GM12878 (cell line): ENCODE data around the gene CDH5. TPM values are rescaled to one million over a fixed set of nuclear protein-coding genes. Genes with fewer than 3 reads are reported as not detected.

Experiments
- ATAC-seq: fragments of 200-7000 bp; cut with Tn5 transposase; 3 replicates; pipeline ENCODE4 v1.9.1; 2020; ENCODE audit warnings: mild to moderate bottlenecking, moderate library complexity
- BruUV-seq: library from RNA; stranded (reverse); fragments of 400-500 nt; replicated peaks from 2 replicates; lab custom pipeline; 2021; lab: Mats Ljungman, UMichigan
- CTCF ChIA-PET: fragments of 300-600 bp; sonication (Branson Sonifier 250); formaldehyde crosslinking; extraction: SDS; loops from one replicate; lab custom pipeline; 2021; ENCODE audit warnings: inconsistent platforms; lab: Yijun Ruan, JAX
- POLR2A ChIA-PET: fragments of 350-600 bp; formaldehyde crosslinking; extraction: SDS; loops from one replicate; lab custom pipeline; 2021; ENCODE audit warnings: inconsistent platforms; lab: Charles Lee
- RAD21 ChIA-PET: fragments of 300-600 bp; sonication (Branson Sonifier 250); formaldehyde crosslinking; loops from one replicate; lab custom pipeline; 2023; ENCODE audit warnings: antibody characterized with exemption; ENCODE audit not compliant: unreplicated experiment; lab: Charles Lee
- SMC1A ChIA-PET: fragments of 300-600 bp; sonication (Branson Sonifier 250); formaldehyde crosslinking; loops from one replicate; lab custom pipeline; 2023; ENCODE audit not compliant: unreplicated experiment, uncharacterized antibody; lab: Charles Lee
- DNase-seq: peaks from one replicate; pipeline ENCODE4 v3.0.0-alpha.2; 2011; ENCODE audit warnings: low read depth, low spot score
- FAIRE-seq: peaks from 3 replicates; lab custom pipeline; 2011; peaks lifted over from hg19 to GRCh38; lab: Jason Lieb, UNC
- H2AFZ ChIP-seq: 2 replicates; pipeline ENCODE4 v1.6.0; 2011; ENCODE audit warnings: low read depth, low read length, control low read depth; ENCODE audit not compliant: control insufficient read depth
- H3K27ac ChIP-seq: 2 replicates; pipeline ENCODE4 v1.5.1; 2011; ENCODE audit warnings: control low read depth; ENCODE audit not compliant: control insufficient read depth, insufficient read depth
- H3K27me3 ChIP-seq, 2 experiments: replicated peaks in 1 of 2; 2 replicates each; pipeline versions ENCODE4 v1.6.0 to v1.6.1; 2011; ENCODE audit warnings: low read length in 1 of 2; ENCODE audit not compliant: control insufficient read depth in 2 of 2, insufficient read depth in 2 of 2
- H3K36me3 ChIP-seq, 2 experiments: 2 replicates each; pipeline ENCODE4 v1.5.1; 2011; ENCODE audit warnings: low read length in 1 of 2; ENCODE audit not compliant: control insufficient read depth in 2 of 2, insufficient read depth in 2 of 2
- H3K4me1 ChIP-seq: 2 replicates; pipeline ENCODE4 v1.6.1; 2011; ENCODE audit warnings: mild to moderate bottlenecking, low read length, moderate library complexity, mixed read lengths; ENCODE audit not compliant: control insufficient read depth, insufficient read depth
- H3K4me2 ChIP-seq: 2 replicates; pipeline ENCODE4 v1.6.0; 2011; ENCODE audit warnings: control low read depth; ENCODE audit not compliant: control insufficient read depth, insufficient read depth
- H3K4me3 ChIP-seq: fragments of 200-600 bp; sonication (generic); 2 replicates; pipeline ENCODE4 v1.5.1; 2016
- H3K79me2 ChIP-seq: 2 replicates; pipeline ENCODE4 v1.6.0; 2011; ENCODE audit warnings: low read length; ENCODE audit not compliant: control insufficient read depth, insufficient read depth
- H3K9ac ChIP-seq: 2 replicates; pipeline ENCODE4 v1.8.0; 2011; ENCODE audit warnings: low read length, control low read depth, mixed read lengths; ENCODE audit not compliant: control insufficient read depth, insufficient read depth
- H3K9me3 ChIP-seq: replicated peaks from 3 replicates; pipeline ENCODE4 v1.5.1; 2011; ENCODE audit warnings: mild to moderate bottlenecking, low read length; ENCODE audit not compliant: control insufficient read depth, insufficient read depth
- H4K20me1 ChIP-seq: 2 replicates; pipeline ENCODE4 v1.6.0; 2011; ENCODE audit not compliant: control insufficient read depth, insufficient read depth
- ATF7 ChIP-seq: fragments of 450-650 bp; IDR thresholded peaks from 2 replicates; pipeline ENCODE4 v1.6.1; 2016; ENCODE audit warnings: low read depth, mild to moderate bottlenecking
- BHLHE40 ChIP-seq, 2 experiments: fragments of 450-650 bp in 1 of 2; IDR thresholded peaks; 2 replicates each; pipeline ENCODE4 v1.6.1; 2011 to 2017; ENCODE audit warnings: low read depth in 2 of 2, borderline replicate concordance in 1 of 2, improper control_type of control experiment in 1 of 2, low read length in 1 of 2, mild to moderate bottlenecking in 1 of 2
- ESRRA ChIP-seq: IDR thresholded peaks from 2 replicates; pipeline ENCODE4 v1.6.1; 2012; ENCODE audit warnings: mild to moderate bottlenecking, low read length, improper control_type of control experiment
- HDGF ChIP-seq: fragments of 450-650 bp; IDR thresholded peaks from 2 replicates; pipeline ENCODE4 v1.6.1; 2016; ENCODE audit warnings: antibody characterized with exemption
- JUND ChIP-seq: IDR thresholded peaks from 2 replicates; pipeline ENCODE4 v1.6.1; 2012; ENCODE audit warnings: low read depth, mild to moderate bottlenecking, low read length, improper control_type of control experiment, moderate library complexity
- KDM1A ChIP-seq: fragments of 200-600 bp; sonication (generic); IDR thresholded peaks from 2 replicates; pipeline ENCODE4 v1.6.1; 2016; ENCODE audit warnings: borderline replicate concordance
- KLF5 ChIP-seq: fragments of 450-650 bp; IDR thresholded peaks from 2 replicates; pipeline ENCODE4 v1.6.1; 2014; ENCODE audit warnings: mild to moderate bottlenecking; ENCODE audit not compliant: partially characterized antibody
- NRF1 ChIP-seq: conservative IDR thresholded peaks from 2 replicates; pipeline ENCODE4 v1.6.1; 2011; ENCODE audit warnings: mild to moderate bottlenecking, low read depth, low read length, improper control_type of control experiment
- SMAD1 ChIP-seq: fragments of 450-650 bp; IDR thresholded peaks from 2 replicates; pipeline ENCODE4 v1.6.1; 2018; ENCODE audit warnings: mild to moderate bottlenecking, low read depth; ENCODE audit not compliant: partially characterized antibody
- SRF ChIP-seq, 2 experiments: IDR thresholded peaks; 2 replicates each; pipeline ENCODE4 v1.6.1; 2011; ENCODE audit warnings: low read depth in 2 of 2, low read length in 2 of 2, mild to moderate bottlenecking in 1 of 2, moderate library complexity in 1 of 2
- SUZ12 ChIP-seq: fragments of 200-600 bp; sonication (generic); IDR thresholded peaks from one replicate; pipeline ENCODE4 v1.6.1; 2018; ENCODE audit warnings: antibody characterized with exemption, mild to moderate bottlenecking; ENCODE audit not compliant: unreplicated experiment
- TCF7 ChIP-seq: IDR thresholded peaks from 2 replicates; pipeline ENCODE4 v1.6.1; 2014; ENCODE audit warnings: antibody characterized with exemption, borderline replicate concordance
- WGBS: methylation state at CpG from one replicate; pipeline ENCODE4 v1.1.6; 2016; ENCODE audit warnings: low lambda C conversion rate; ENCODE audit not compliant: insufficient replicate concordance, insufficient coverage; ENCODE audit errors: missing lambda C conversion rate; 5-methylcytosine and 5-hydroxymethylcytosine counted together
- in situ Hi-C: fragments of 300-500 bp; cut with MboI; formaldehyde crosslinking; loops from 9 replicates; pipeline ENCODE4 v1.14.3; 2018; ENCODE audit warnings: mixed read lengths
- intact Hi-C: fragments of 100-400 bp; cut with micrococcal nuclease; formaldehyde crosslinking; loops from one replicate; pipeline ENCODE4 v1.14.2; 2022; ENCODE audit not compliant: unreplicated experiment
- polyA plus RNA-seq, 11 experiments: library from polyadenylated mRNA; depleted of rRNA in 4 of 11; unstranded in 6 of 11; stranded (reverse) in 5 of 11; fragments of >200 nt; fragmentation: Nextera tagmentation in 4 of 11; fragmentation: Illumina TruSeq in 1 of 11; extraction: Ambion mirVana in 4 of 11; extraction: Trizol in 1 of 11; gene quantifications; 1 replicate in 1 of 11; 2 replicates in 10 of 11; pipeline versions ENCODE4 v1.2.1 to v1.2.3, GENCODE V29; 2011 to 2016; ENCODE audit warnings: inconsistent platforms in 2 of 11, missing spikeins in 2 of 11, low read depth in 1 of 11
- total RNA-seq, 4 experiments: library from RNA; depleted of rRNA in 3 of 4; stranded (reverse); fragments of >200 nt in 3 of 4; fragmentation: Illumina TruSeq in 1 of 4; extraction: Trizol in 1 of 4; gene quantifications; 2 replicates each; pipeline versions ENCODE4 v1.2.1 to v1.2.3, GENCODE V29; 2013 to 2021
- TF ChIP-seq, protein P1 (sequence below): IDR thresholded peaks from 2 replicates; pipeline ENCODE4 v1.6.1; 2011; ENCODE audit warnings: borderline replicate concordance, low read depth, mild to moderate bottlenecking, moderate library complexity, mixed read lengths, low read length; ENCODE audit not compliant: insufficient read depth; ENCODE audit errors: extremely low read length

The CDH5 gene
- total and polyA plus RNA-seq, 10 of the 15 experiments (the other 5 are each of a cell fraction or from before 2014, with no cell fraction given), result not detected

GRCh38 chr16:66418165-66418962, 51.9 kb downstream of the CDH5 start:
- peak; percentile 51 for ATAC-seq
- FAIRE-seq, result no peak
- Histone ChIP-seq H3K4me3 (no peak overlapping the region), H3K27me3 (peaks cover 0 to under 1% of the 10 kb centered on the region in 2 experiments; a peak in 2 of 4 replicates), H3K4me1 (no peaks in the 10 kb centered on the region), H3K9me3 (peaks cover 5% of the 10 kb centered on the region; the same call in 2 of the 3 replicates), H3K36me3 (no peaks in the 10 kb centered on the region), H3K27ac (no peak overlapping the region), H3K9ac (no peak overlapping the region), H4K20me1 (no peaks in the 10 kb centered on the region), H3K4me2 (no peak overlapping the region), H2AFZ (no peak overlapping the region), H3K79me2 (no peaks in the 10 kb centered on the region)
- in situ Hi-C loops, result no loop called here
- 49% methylated on average over 9 of the region's 9 CpGs for WGBS
- ChIA-PET POLR2A (no interaction called here), RAD21 (interaction anchor here (1.0 kb wide), 1 partner anchor 11 kb away, joined by 3 read pairs; no protein-coding TSS in a partner anchor), SMC1A (no interaction called here), CTCF (interaction anchor here (0.9 to 1.0 kb wide), 2 partner anchors 12 to 62 kb away, joined by 3 to 4 read pairs; no protein-coding TSS in a partner anchor)
- intact Hi-C loops, result no loop called here
- DNase-seq, result no peak
- TF ChIP-seq SMAD1 (no peak), ESRRA (no peak), BHLHE40 (IDR thresholded peaks at IDR 0.05; ENCODE audit: borderline replicate concordance in 1 of 2, low read depth in 2 of 2, low read length in 1 of 2) (no peak), ATF7 (no peak), TCF7 (no peak), JUND (no peak), KDM1A (no peak), HDGF (no peak), SUZ12 (no peak), SRF (IDR thresholded peaks at IDR 0.05; ENCODE audit: low read depth in 2 of 2, low read length in 2 of 2) (no peak), KLF5 (no peak), NRF1 (no peak)
- TF ChIP-seq, protein P1, sequence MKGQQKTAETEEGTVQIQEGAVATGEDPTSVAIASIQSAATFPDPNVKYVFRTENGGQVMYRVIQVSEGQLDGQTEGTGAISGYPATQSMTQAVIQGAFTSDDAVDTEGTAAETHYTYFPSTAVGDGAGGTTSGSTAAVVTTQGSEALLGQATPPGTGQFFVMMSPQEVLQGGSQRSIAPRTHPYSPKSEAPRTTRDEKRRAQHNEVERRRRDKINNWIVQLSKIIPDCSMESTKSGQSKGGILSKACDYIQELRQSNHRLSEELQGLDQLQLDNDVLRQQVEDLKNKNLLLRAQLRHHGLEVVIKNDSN, result no peak
- BruUV-seq, result no TSS peak
